HEK293 (cell line): ENCODE measurements around the gene TIMM17A.

Experiments
- CTCF ChIA-PET: fragments of 350-600 bp; formaldehyde crosslinking; extraction: SDS; loops from one replicate; lab custom pipeline; 2021; ENCODE audit warnings: antibody characterized with exemption; lab: Yijun Ruan, JAX
- POLR2A ChIA-PET: fragments of 300-600 bp; formaldehyde crosslinking; extraction: SDS; loops from one replicate; lab custom pipeline; 2020; ENCODE audit warnings: antibody characterized with exemption, inconsistent platforms; lab: Yijun Ruan, JAX
- H3K27ac ChIP-seq: fragments of 200-500 bp; sonication (Bioruptor generic); 2 replicates; pipeline ENCODE4 v1.5.1; 2014; ENCODE audit warnings: low read depth, low read length, control low read depth, inconsistent platforms; ENCODE audit errors: extremely low read depth
- H3K36me3 ChIP-seq, 2 experiments: fragments of 200-500 bp in 1 of 2; sonication (Bioruptor generic) in 1 of 2; 1 replicate in 1 of 2; 2 replicates in 1 of 2; pipeline ENCODE4 v1.5.1; 2014 to 2017; ENCODE audit warnings: inconsistent platforms in 2 of 2, low read length in 2 of 2; ENCODE audit not compliant: control insufficient read depth in 2 of 2, insufficient read depth in 1 of 2
- H3K4me1 ChIP-seq: fragments of 200-500 bp; sonication (Bioruptor generic); 2 replicates; pipeline ENCODE4 v1.5.1; 2014; ENCODE audit warnings: mild to moderate bottlenecking, low read length, inconsistent platforms; ENCODE audit not compliant: control insufficient read depth, insufficient read depth
- H3K4me3 ChIP-seq: 2 replicates; pipeline ENCODE4 v1.5.1; 2011; ENCODE audit warnings: low read depth, mild to moderate bottlenecking, control low read depth, low read length, moderate library complexity
- H3K9me3 ChIP-seq: fragments of 200-500 bp; sonication (Bioruptor generic); 2 replicates; pipeline ENCODE4 v1.5.1; 2014; ENCODE audit warnings: low read depth, low read length, inconsistent platforms; ENCODE audit not compliant: control insufficient read depth, insufficient read depth
- CTCF ChIP-seq: fragments of 450-650 bp; formaldehyde crosslinking; IDR thresholded peaks from 2 replicates; pipeline ENCODE4 v1.5.1; 2016; ENCODE audit warnings: missing biosample characterization, missing genetic modification characterization
- GLI4 ChIP-seq: fragments of 450-650 bp; formaldehyde crosslinking; IDR thresholded peaks from 2 replicates; pipeline ENCODE4 v1.5.1; 2016; ENCODE audit warnings: missing biosample characterization, missing genetic modification characterization
- SCRT2 ChIP-seq: fragments of 450-650 bp; formaldehyde crosslinking; IDR thresholded peaks from 2 replicates; pipeline ENCODE4 v1.5.1; 2016; ENCODE audit warnings: missing biosample characterization, missing genetic modification characterization
- ZNF16 ChIP-seq: fragments of 450-650 bp; formaldehyde crosslinking; IDR thresholded peaks from 2 replicates; pipeline ENCODE4 v1.5.1; 2016; ENCODE audit warnings: low read depth, missing biosample characterization, missing genetic modification characterization
- ZNF202 ChIP-seq: fragments of 450-650 bp; formaldehyde crosslinking; IDR thresholded peaks from 2 replicates; pipeline ENCODE4 v1.5.1; 2016; ENCODE audit warnings: missing biosample characterization, missing genetic modification characterization, borderline replicate concordance
- ZNF223 ChIP-seq: fragments of 450-650 bp; formaldehyde crosslinking; IDR thresholded peaks from 2 replicates; pipeline ENCODE4 v1.5.1; 2016; ENCODE audit warnings: missing biosample characterization, missing genetic modification characterization
- ZNF274 ChIP-seq, 2 experiments: fragments of 200-500 bp in 1 of 2; fragments of 450-650 bp in 1 of 2; sonication (Bioruptor generic) in 1 of 2; formaldehyde crosslinking in 1 of 2; IDR thresholded peaks; 2 replicates each; pipeline versions ENCODE4 v1.5.1 to v1.6.1; 2014 to 2016; ENCODE audit warnings: borderline replicate concordance in 1 of 2, inconsistent platforms in 1 of 2, low read length in 1 of 2, missing biosample characterization in 1 of 2, missing genetic modification characterization in 1 of 2
- ZNF280D ChIP-seq: fragments of 450-650 bp; formaldehyde crosslinking; IDR thresholded peaks from 2 replicates; pipeline ENCODE4 v1.5.1; 2016; ENCODE audit warnings: missing biosample characterization, missing genetic modification characterization
- ZNF354C ChIP-seq: fragments of 450-650 bp; formaldehyde crosslinking; IDR thresholded peaks from 2 replicates; pipeline ENCODE4 v1.5.1; 2016; ENCODE audit warnings: missing biosample characterization, missing genetic modification characterization, low read depth, borderline replicate concordance
- ZNF394 ChIP-seq: fragments of 450-650 bp; formaldehyde crosslinking; IDR thresholded peaks from 2 replicates; pipeline ENCODE4 v1.5.1; 2016; ENCODE audit warnings: missing biosample characterization, missing genetic modification characterization, mild to moderate bottlenecking, moderate library complexity, borderline replicate concordance
- ZNF473 ChIP-seq: fragments of 450-650 bp; formaldehyde crosslinking; IDR thresholded peaks from 2 replicates; pipeline ENCODE4 v1.5.1; 2017; ENCODE audit warnings: missing biosample characterization, missing genetic modification characterization
- ZNF664 ChIP-seq: fragments of 450-650 bp; formaldehyde crosslinking; IDR thresholded peaks from 2 replicates; pipeline ENCODE4 v1.5.1; 2016; ENCODE audit warnings: missing biosample characterization, missing genetic modification characterization
- ZNF670 ChIP-seq: fragments of 450-650 bp; formaldehyde crosslinking; IDR thresholded peaks from 2 replicates; pipeline ENCODE4 v1.5.1; 2016; ENCODE audit warnings: missing biosample characterization, missing genetic modification characterization, low read depth
- TF ChIP-seq, protein P1 (sequence below): fragments of 450-650 bp; formaldehyde crosslinking; IDR thresholded peaks from 2 replicates; pipeline ENCODE4 v1.5.1; 2016; ENCODE audit warnings: missing biosample characterization, missing genetic modification characterization
- TF ChIP-seq, protein P2 (sequence below): fragments of 450-650 bp; formaldehyde crosslinking; IDR thresholded peaks from 2 replicates; pipeline ENCODE4 v1.5.1; 2017; ENCODE audit warnings: missing biosample characterization, mild to moderate bottlenecking, missing genetic modification characterization, moderate library complexity

The TIMM17A gene

GRCh38 chr1:201949491-201949890, 5.8 kb upstream of the TIMM17A start:
- ChIA-PET CTCF (interaction anchor here (0.6 to 1.1 kb wide), 5 partner anchors 9 to 61 kb away, joined by 3 to 4 read pairs (median 4); partner anchors contain the start of gene ELF3), POLR2A (no interaction called here)
- no peaks in the 10 kb centered on the region for H3K4me1 ChIP-seq
- H3K36me3 ChIP-seq = no peaks in the 10 kb centered on the region
- no peak overlapping the region for H3K27ac ChIP-seq
- TF ChIP-seq ZNF274 (IDR thresholded peaks at IDR 0.05; ENCODE audit: low read length) (no peak), ZNF274 (tag by site-specific recombination; IDR thresholded peaks at IDR 0.05; ENCODE audit: borderline replicate concordance) (no peak), ZNF664 (tag by site-specific recombination) (no peak), ZNF202 (tag by site-specific recombination) (no peak), ZNF394 (tag by site-specific recombination) (no peak), ZNF473 (tag by site-specific recombination) (no peak), ZNF223 (tag by site-specific recombination) (no peak), ZNF354C (tag by site-specific recombination) (no peak), CTCF (tag by site-specific recombination) (no peak), SCRT2 (no peak), ZNF16 (no peak), GLI4 (no peak)
- TF ChIP-seq, protein P1, sequence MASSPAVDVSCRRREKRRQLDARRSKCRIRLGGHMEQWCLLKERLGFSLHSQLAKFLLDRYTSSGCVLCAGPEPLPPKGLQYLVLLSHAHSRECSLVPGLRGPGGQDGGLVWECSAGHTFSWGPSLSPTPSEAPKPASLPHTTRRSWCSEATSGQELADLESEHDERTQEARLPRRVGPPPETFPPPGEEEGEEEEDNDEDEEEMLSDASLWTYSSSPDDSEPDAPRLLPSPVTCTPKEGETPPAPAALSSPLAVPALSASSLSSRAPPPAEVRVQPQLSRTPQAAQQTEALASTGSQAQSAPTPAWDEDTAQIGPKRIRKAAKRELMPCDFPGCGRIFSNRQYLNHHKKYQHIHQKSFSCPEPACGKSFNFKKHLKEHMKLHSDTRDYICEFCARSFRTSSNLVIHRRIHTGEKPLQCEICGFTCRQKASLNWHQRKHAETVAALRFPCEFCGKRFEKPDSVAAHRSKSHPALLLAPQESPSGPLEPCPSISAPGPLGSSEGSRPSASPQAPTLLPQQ (tag by site-specific recombination) = no peak
- TF ChIP-seq, protein P2, sequence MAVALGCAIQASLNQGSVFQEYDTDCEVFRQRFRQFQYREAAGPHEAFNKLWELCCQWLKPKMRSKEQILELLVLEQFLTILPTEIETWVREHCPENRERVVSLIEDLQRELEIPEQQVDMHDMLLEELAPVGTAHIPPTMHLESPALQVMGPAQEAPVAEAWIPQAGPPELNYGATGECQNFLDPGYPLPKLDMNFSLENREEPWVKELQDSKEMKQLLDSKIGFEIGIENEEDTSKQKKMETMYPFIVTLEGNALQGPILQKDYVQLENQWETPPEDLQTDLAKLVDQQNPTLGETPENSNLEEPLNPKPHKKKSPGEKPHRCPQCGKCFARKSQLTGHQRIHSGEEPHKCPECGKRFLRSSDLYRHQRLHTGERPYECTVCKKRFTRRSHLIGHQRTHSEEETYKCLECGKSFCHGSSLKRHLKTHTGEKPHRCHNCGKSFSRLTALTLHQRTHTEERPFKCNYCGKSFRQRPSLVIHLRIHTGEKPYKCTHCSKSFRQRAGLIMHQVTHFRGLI (tag by site-specific recombination) = no peak
- no peak overlapping the region for H3K4me3 ChIP-seq
- no peaks in the 10 kb centered on the region for H3K9me3 ChIP-seq

GRCh38 chr1:201954263-201955008, 867 bp upstream of the TIMM17A start:
- no peak for TF ChIP-seq ZNF670 (tag by site-specific recombination)
- TF ChIP-seq ZNF664 (tag by site-specific recombination) = peak; percentile 99
- TF ChIP-seq ZNF280D = peak; percentile 74; the same call in 1 of the 2 replicates

More at GRCh38 chr1:201954263-201955008, 867 bp upstream of the TIMM17A start:
- Histone ChIP-seq H3K9me3 (no peaks in the 10 kb centered on the region), H3K4me3 (peak overlapping the region; percentile 79), H3K4me1 (no peaks in the 10 kb centered on the region), H3K36me3 (peaks cover 17 to 22% of the 10 kb centered on the region in 2 experiments), H3K27ac (no peak overlapping the region; the same call in 1 of the 2 replicates)
- ChIA-PET POLR2A (interaction anchor here (0.7 to 1.8 kb wide), 8 partner anchors 8 to 60 kb away, joined by 3 to 16 read pairs (median 4); partner anchors contain the start of genes LMOD1 and RNPEP), CTCF (interaction anchor here (0.6 to 2.6 kb wide), 5 partner anchors 45 to 1075 kb away, joined by 3 to 20 read pairs (median 3); partner anchors contain the start of gene IPO9)
